ENCODE data around the gene ZNF544.

ZNF544 gene

GRCh38 chr19:58279925-58280316, 51.2 kb downstream of the ZNF544 start:
- 0 out of 2 replicates have a peak overlapping the region, but pooled peaks have one; percentile 82 for H3K27ac ChIP-seq (ENCODE audit: extremely low read depth, low read depth, low read length)
- no peaks in the 10 kb centered on the region for H3K9me3 ChIP-seq (ENCODE audit: control insufficient read depth, insufficient read depth, low read depth, low read length)
- CTCF ChIA-PET: no interaction called here
- no peaks in the 10 kb centered on the region for H3K4me1 ChIP-seq (ENCODE audit: control insufficient read depth, insufficient read depth, low read length)
- POLR2A ChIA-PET: interaction anchor here (1.9 to 2.1 kb wide), 3 partner anchors 21 to 129 kb away, joined by 8 to 9 read pairs (median 9); partner anchors contain the start of genes ERVK3-1 and ZNF584
- H3K4me3 ChIP-seq (ENCODE audit: low read depth, low read length): peak overlapping the region; percentile 87
- TF ChIP-seq SCRT2 (tag by site-specific recombination; IDR thresholded peaks at IDR 0.05): peak; percentile 94
- TF ChIP-seq ZBTB1 (tag by site-specific recombination; IDR thresholded peaks at IDR 0.05): no peak
- TF ChIP-seq SCRT1 (tag by site-specific recombination; IDR thresholded peaks at IDR 0.05; ENCODE audit: borderline replicate concordance): peak; percentile 76
- peaks cover 47 to 53% of the 10 kb centered on the region in 2 experiments for H3K36me3 ChIP-seq (ENCODE audit: control insufficient read depth in 2 of 2, insufficient read depth in 1 of 2, low read length in 2 of 2)

- ChIA-PET CTCF (no interaction called here), POLR2A (interaction anchor here (1.5 kb wide), 1 partner anchor 236 kb away, joined by 3 read pairs; the partner anchor contains the start of gene ZBTB45)
- TF ChIP-seq REST (tag by site-specific recombination; IDR thresholded peaks at IDR 0.05): no peak
- TF ChIP-seq ZNF488 (tag by site-specific recombination; IDR thresholded peaks at IDR 0.05): no peak
- TF ChIP-seq ZNF571 (tag by site-specific recombination; IDR thresholded peaks at IDR 0.05): no peak
- no peak for TF ChIP-seq ZNF513 (tag by site-specific recombination; IDR thresholded peaks at IDR 0.05)
- TF ChIP-seq ZNF16 (tag by site-specific recombination; IDR thresholded peaks at IDR 0.05; ENCODE audit: low read depth): no peak
- no peak for TF ChIP-seq ZNF548 (tag by site-specific recombination; IDR thresholded peaks at IDR 0.05)
- no peak for TF ChIP-seq ZNF155 (tag by site-specific recombination; IDR thresholded peaks at IDR 0.05)
- no peak for TF ChIP-seq MYNN (tag by site-specific recombination; IDR thresholded peaks at IDR 0.05; ENCODE audit: borderline replicate concordance)
- no peak for TF ChIP-seq ZNF341 (tag by site-specific recombination; IDR thresholded peaks at IDR 0.05; ENCODE audit: low read depth)
- TF ChIP-seq ZNF302 (tag by site-specific recombination; IDR thresholded peaks at IDR 0.05; ENCODE audit: low read depth): no peak
- TF ChIP-seq ZBTB10 (tag by site-specific recombination; IDR thresholded peaks at IDR 0.05): no peak
- TF ChIP-seq GLI4 (tag by site-specific recombination; IDR thresholded peaks at IDR 0.05): no peak
- TF ChIP-seq ZNF157 (tag by site-specific recombination; IDR thresholded peaks at IDR 0.05): no peak
- TF ChIP-seq BCL6B (tag by site-specific recombination; IDR thresholded peaks at IDR 0.05): no peak
- TF ChIP-seq ZNF623 (tag by site-specific recombination; IDR thresholded peaks at IDR 0.05): no peak
- TF ChIP-seq IKZF3 (tag by site-specific recombination; IDR thresholded peaks at IDR 0.05): no peak
- Histone ChIP-seq H3K27ac (ENCODE audit: extremely low read depth, low read depth, low read length) (no peak overlapping the region), H3K9me3 (ENCODE audit: control insufficient read depth, insufficient read depth, low read depth, low read length) (no peaks in the 10 kb centered on the region), H3K4me3 (ENCODE audit: low read depth, low read length) (no peak overlapping the region), H3K4me1 (ENCODE audit: control insufficient read depth, insufficient read depth, low read length) (no peaks in the 10 kb centered on the region), H3K36me3 (ENCODE audit: control insufficient read depth in 2 of 2, insufficient read depth in 1 of 2, low read length in 2 of 2) (peaks cover 80 to 82% of the 10 kb centered on the region in 2 experiments)
Observed at GRCh38 chr19:58284199-58284598, 55.5 kb downstream of the ZNF544 start.

All from HEK293 (cell line).